Heart right ventricle (tissue), 16 donors: ENCODE data around the gene ARHGAP32. TPM values are rescaled to one million over a fixed set of nuclear protein-coding genes. Genes with fewer than 3 reads are reported as not detected.

Experiments used
- ATAC-seq, 8 donors: fragments of 200-7000 bp; cut with Tn5 transposase; one replicate each; pipeline ENCODE4 v1.9.1; 2020; ENCODE audit warnings: mild to moderate bottlenecking in 8 of 8, moderate library complexity in 8 of 8, moderate number of reproducible peaks in 1 of 8
- DNase-seq, 2 donors: peaks; one replicate each; pipeline ENCODE4 v3.0.0-alpha.2; 2020
- H3K27ac ChIP-seq, 10 donors: fragments of 200-600 bp; sonication (generic) in 2 of 10; one replicate each; pipeline versions ENCODE4 v1.5.0 to v1.8.0; 2020 to 2022; ENCODE audit warnings: mild to moderate bottlenecking in 3 of 10
- H3K27me3 ChIP-seq, 7 donors: fragments of 200-600 bp; one replicate each; pipeline ENCODE4 v1.8.0; 2021 to 2022; ENCODE audit warnings: mild to moderate bottlenecking in 2 of 7
- H3K36me3 ChIP-seq, 9 donors: fragments of 200-600 bp; sonication (generic) in 1 of 9; one replicate each; pipeline versions ENCODE4 v1.5.0 to v1.8.0; 2020 to 2022; ENCODE audit warnings: mild to moderate bottlenecking in 2 of 9
- H3K4me1 ChIP-seq, 9 donors: fragments of 200-600 bp; sonication (generic) in 1 of 9; one replicate each; pipeline versions ENCODE4 v1.5.0 to v1.8.0; 2020 to 2022; ENCODE audit warnings: mild to moderate bottlenecking in 4 of 9
- H3K4me3 ChIP-seq, 10 donors: fragments of 200-600 bp; sonication (generic) in 2 of 10; one replicate each; pipeline versions ENCODE4 v1.5.0 to v1.8.0; 2020 to 2022; ENCODE audit warnings: mild to moderate bottlenecking in 7 of 10, moderate library complexity in 2 of 10
- H3K9me3 ChIP-seq, 11 donors: fragments of 200-600 bp in 10 of 11; sonication (generic) in 2 of 11; one replicate each; pipeline versions ENCODE4 v1.5.0 to v1.8.0; 2013 to 2022; ENCODE audit warnings: mild to moderate bottlenecking in 2 of 11, control low read depth in 1 of 11, moderate library complexity in 1 of 11
- WGBS, 2 donors: extraction: QIAGEN DNeasy Blood & Tissue Kit; methylation state at CpG; one replicate each; pipeline ENCODE4 v1.1.7; 2013; ENCODE audit warnings: inconsistent platforms in 1 of 2; 5-methylcytosine and 5-hydroxymethylcytosine counted together
- intact Hi-C, 10 donors: fragments of 100-400 bp; cut with DNase I; formaldehyde crosslinking; loops; one replicate each; pipeline versions ENCODE4 v1.11.1 to v1.14.2; 2022
- polyA plus RNA-seq, 2 donors: library from polyadenylated mRNA; stranded (reverse); fragments of 200-250 nt; gene quantifications; one replicate each; pipeline ENCODE4 v1.2.3, GENCODE V29; 2013
- total RNA-seq, 10 donors: library from RNA; stranded (reverse); fragmentation: NEBNext Ultra II Directional in 3 of 10; extraction: Animal tissue kit (Norgen Biotek cat#: 25700) in 3 of 10; gene quantifications; one replicate each; pipeline versions ENCODE4 v1.2.1 to v1.2.4, GENCODE V29; 2021 to 2023
- TF ChIP-seq, protein P1 (sequence below), 9 donors: fragments of 200-600 bp; sonication (generic) in 2 of 9; IDR thresholded peaks; one replicate each; pipeline versions ENCODE4 v1.5.0 to v1.8.0; 2021 to 2022; ENCODE audit warnings: antibody characterized with exemption in 9 of 9, mild to moderate bottlenecking in 5 of 9, moderate library complexity in 1 of 9
- donor health status: Arrhythmogenic right ventricular cardiomyopathy.
- donor health status: ischemic (EF 13 %, LVEDD 7.1; RV severe dilation, severe dysfunction).
- donor health status: healthy with polysubstance abuse.
- donor health status: DM: no; HTN: yes; CAD: no.
- donor health status: DM: no; HTN: no; CAD: no.
- donor health status: ischemic (EF 25% LVEDD 6.9; RV normal size, moderate dysfunction).
- donor health status: ischemic (EF 25% LVEDD 5.7; RV mildly dilated, moderate dysfunction).
- donor health status: healthy.
- donor health status: DM: yes; HTN: yes; CAD: no.
- donor health status: Ischemic cardiomyopathy.
- donor health status: ischemic (EF 35%, LVEDD 5.7; RV mildly dilated, moderate dysfunction).
- donor health status: nonischemic (EF 11% LVEDD 7.7; RV severe dilation, severe dysfunction).
- donor health status: DM: yes; HTN: yes; CAD: no.
- donor health status: PGD.
- donor health status: ischemic (EF 29% LVEDD 5.4; RV normal size, mild dysfunction).
- donor health status: nonischemic (EF 23%, LVEDD 6.1; RV moderate dilation, normal function).

The ARHGAP32 gene
- total and polyA plus RNA-seq, 12 donors = 1.0 to 8.7 (median 4.4) TPM

DNA sequence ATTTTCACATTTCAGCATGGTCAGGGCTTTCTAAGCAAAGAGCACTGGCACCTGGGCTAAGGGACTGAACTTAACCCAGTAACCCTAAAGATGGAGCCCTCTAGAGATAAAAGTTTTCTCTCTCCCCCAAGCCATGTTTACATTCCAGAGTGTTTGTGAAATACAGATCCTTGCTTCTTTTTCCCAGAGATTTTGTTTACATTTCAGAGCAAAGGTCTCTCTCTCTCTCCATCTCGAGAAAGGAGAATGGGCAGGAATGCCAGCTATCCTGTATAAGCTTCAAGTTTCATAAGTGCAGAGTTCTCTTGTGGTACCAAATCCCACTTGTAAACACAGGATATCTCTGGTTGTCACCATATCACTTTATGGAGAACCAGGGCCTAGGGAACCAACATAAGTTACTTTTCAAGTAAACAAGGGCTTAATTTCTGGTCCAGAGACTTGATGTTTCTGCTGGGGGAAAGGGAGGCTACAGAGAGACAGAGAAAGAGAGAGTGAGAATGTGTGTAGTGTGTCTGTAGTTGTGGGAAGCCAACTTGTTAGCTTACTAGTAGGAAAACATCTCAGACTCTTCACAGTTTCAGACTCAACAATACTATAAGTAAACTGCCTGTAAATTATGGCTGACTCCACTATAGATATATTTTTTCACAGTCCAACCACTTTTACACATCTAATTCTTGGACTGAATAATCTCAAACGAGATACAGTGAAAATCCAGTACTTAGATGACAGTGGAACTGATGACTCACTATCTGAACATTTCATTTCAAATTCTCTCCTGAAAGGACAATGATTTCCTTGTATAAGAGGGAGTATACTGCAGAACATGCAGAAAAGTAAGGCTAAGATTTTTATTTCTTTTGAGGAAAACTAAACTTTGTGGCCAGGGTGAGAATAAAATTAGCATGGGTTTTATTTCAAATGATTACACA lies 76.2 kb downstream of the ARHGAP32 start:
- TF ChIP-seq, protein P1, sequence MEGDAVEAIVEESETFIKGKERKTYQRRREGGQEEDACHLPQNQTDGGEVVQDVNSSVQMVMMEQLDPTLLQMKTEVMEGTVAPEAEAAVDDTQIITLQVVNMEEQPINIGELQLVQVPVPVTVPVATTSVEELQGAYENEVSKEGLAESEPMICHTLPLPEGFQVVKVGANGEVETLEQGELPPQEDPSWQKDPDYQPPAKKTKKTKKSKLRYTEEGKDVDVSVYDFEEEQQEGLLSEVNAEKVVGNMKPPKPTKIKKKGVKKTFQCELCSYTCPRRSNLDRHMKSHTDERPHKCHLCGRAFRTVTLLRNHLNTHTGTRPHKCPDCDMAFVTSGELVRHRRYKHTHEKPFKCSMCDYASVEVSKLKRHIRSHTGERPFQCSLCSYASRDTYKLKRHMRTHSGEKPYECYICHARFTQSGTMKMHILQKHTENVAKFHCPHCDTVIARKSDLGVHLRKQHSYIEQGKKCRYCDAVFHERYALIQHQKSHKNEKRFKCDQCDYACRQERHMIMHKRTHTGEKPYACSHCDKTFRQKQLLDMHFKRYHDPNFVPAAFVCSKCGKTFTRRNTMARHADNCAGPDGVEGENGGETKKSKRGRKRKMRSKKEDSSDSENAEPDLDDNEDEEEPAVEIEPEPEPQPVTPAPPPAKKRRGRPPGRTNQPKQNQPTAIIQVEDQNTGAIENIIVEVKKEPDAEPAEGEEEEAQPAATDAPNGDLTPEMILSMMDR (IDR thresholded peaks at IDR 0.05) = no peak
- no peak for DNase-seq
- no peak for ATAC-seq
- no peak overlapping the region for H3K27ac ChIP-seq
- no peaks in the 10 kb centered on the region for H3K36me3 ChIP-seq
- no peak overlapping the region for H3K4me3 ChIP-seq
- 53 to 58% methylated on average over 2 of the region's 2 CpGs for WGBS, 2 donors
- no peaks in the 10 kb centered on the region for H3K9me3 ChIP-seq
- no peaks in the 10 kb centered on the region for H3K4me1 ChIP-seq
- intact Hi-C loops = loop anchor here in 8 of 10 donors (2.0 to 10.0 kb wide), 6 partner anchors 215 to 639 kb away; no protein-coding TSS in a partner anchor
- H3K27me3 ChIP-seq = no peaks in the 10 kb centered on the region

GRCh38 chr11:129109701-129110100 lies 82.4 kb downstream of the ARHGAP32 start:
- Histone ChIP-seq H3K4me3 (no peak overlapping the region), H3K9me3 (peaks cover 0 to 35% (median 4%) of the 10 kb centered on the region in 11 donors), H3K27me3 (no peaks in the 10 kb centered on the region), H3K36me3 (peaks cover 0 to 3% (median 0%) of the 10 kb centered on the region in 9 donors), H3K4me1 (no peaks in the 10 kb centered on the region), H3K27ac (no peak overlapping the region)
- intact Hi-C loops = loop anchor here in 2 of 10 donors (10.0 kb wide), 1 partner anchor 645 kb away; no protein-coding TSS in a partner anchor
- 69 to 73% methylated on average over 1 of the region's 1 CpG for WGBS, 2 donors
- TF ChIP-seq, protein P1 (IDR thresholded peaks at IDR 0.05) = no peak
- no peak for DNase-seq
- no peak for ATAC-seq

DNA sequence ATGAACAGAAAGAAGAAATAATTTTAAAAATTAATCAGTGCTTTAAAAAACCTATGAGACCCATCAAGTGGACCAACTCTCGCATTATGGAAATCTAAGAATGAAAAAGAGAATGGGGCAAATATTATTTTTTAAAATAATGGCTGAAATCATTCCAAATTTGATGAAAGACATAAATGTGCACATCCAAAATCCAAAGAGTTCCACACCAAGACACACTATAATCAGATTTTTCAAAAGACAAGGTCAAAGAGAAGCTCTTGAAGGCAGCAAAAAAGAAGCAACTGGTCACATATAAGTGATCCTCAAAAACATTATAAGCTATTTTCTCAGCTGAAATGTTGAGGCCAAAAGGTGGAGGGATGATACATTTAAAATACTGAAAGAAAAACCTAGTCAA lies 85.3 kb downstream of the ARHGAP32 start:
- TF ChIP-seq, protein P1 (IDR thresholded peaks at IDR 0.05) = no peak
- Histone ChIP-seq H3K4me1 (no peaks in the 10 kb centered on the region), H3K4me3 (no peak overlapping the region), H3K36me3 (peaks cover 0 to 4% (median 0%) of the 10 kb centered on the region in 9 donors), H3K27ac (no peak overlapping the region), H3K27me3 (no peaks in the 10 kb centered on the region), H3K9me3 (peaks cover 0 to 51% (median 4%) of the 10 kb centered on the region in 11 donors)
- intact Hi-C loops = no loop called here
- DNase-seq = no peak
- WGBS, 2 donors = 97 to 100% methylated on average over 1 of the region's 1 CpG
- no peak for ATAC-seq

- TF ChIP-seq, protein P1 (IDR thresholded peaks at IDR 0.05) = no peak
- intact Hi-C loops = no loop called here
- DNase-seq = no peak
- Histone ChIP-seq H3K36me3 (peaks cover 0 to 4% (median 0%) of the 10 kb centered on the region in 9 donors), H3K4me3 (no peak overlapping the region), H3K4me1 (no peaks in the 10 kb centered on the region), H3K9me3 (peaks cover 0 to 67% (median 8%) of the 10 kb centered on the region in 11 donors), H3K27me3 (no peaks in the 10 kb centered on the region), H3K27ac (no peak overlapping the region)
- WGBS, 2 donors = 98 to 100% methylated on average over 1 of the region's 1 CpG
- no peak for ATAC-seq
Measured at GRCh38 chr11:129102756-129103155, 89.4 kb downstream of the ARHGAP32 start.
